ENCODE measurements around the gene TICRR.

TICRR gene

GRCh38 chr15:89625716-89626115, 50.4 kb downstream of the TICRR start:
- in situ Hi-C loops (cut with MboI; ENCODE audit: low sequenced_read_pairs): no loop called here
- no peaks in the 10 kb centered on the region for H3K4me1 ChIP-seq
- no peak for DNase-seq (ENCODE audit: low spot score in 2 of 2)
- no peaks in the 10 kb centered on the region for H3K9me3 ChIP-seq
- H3K27me3 ChIP-seq (ENCODE audit: low read depth): no peaks in the 10 kb centered on the region
- peaks cover 96% of the 10 kb centered on the region for H3K36me3 ChIP-seq (replicated peaks)
- no peak overlapping the region for H3K4me3 ChIP-seq

DNA sequence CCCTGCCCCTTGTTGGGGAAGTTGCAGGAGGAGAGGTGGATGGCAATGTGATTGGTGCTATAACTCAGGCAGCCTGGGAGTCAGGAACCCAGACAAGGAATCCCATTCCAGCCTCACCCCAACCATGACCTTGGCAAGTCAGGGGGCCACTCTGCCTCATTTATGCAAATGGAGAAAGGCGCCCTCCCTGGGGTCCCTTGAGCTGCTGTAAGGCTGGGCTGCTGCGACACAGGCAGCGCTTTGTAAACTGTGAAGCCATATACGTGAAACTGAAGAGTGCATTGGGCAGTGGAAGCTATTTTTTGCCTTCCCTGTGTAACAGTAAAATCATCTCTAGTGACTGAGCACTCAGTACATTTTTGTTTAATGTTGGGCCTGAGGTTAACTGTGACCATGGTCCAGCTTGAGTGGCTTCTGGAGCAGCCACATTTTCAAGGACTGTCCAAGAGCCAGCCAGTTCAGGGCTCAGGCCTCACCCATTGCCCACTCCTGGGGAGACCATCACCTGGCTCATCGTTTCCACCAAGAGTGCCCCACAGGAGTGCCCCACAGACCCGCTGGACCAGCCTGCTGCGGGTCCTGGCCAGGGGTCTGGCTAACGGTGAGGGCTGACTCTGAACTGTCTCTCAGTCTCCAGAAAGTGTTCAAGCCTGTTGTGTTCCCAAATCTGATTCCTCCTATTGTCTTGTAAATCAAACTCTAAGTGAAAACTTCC, 52.1 kb downstream of the TICRR start:
- no peak for DNase-seq (ENCODE audit: low spot score in 2 of 2)
- no peaks in the 10 kb centered on the region for H3K27me3 ChIP-seq (ENCODE audit: low read depth)
- H3K4me1 ChIP-seq: no peaks in the 10 kb centered on the region
- H3K9me3 ChIP-seq: no peaks in the 10 kb centered on the region
- in situ Hi-C loops (cut with MboI; ENCODE audit: low sequenced_read_pairs): no loop called here
- no peak overlapping the region for H3K4me3 ChIP-seq
- peaks cover 97% of the 10 kb centered on the region for H3K36me3 ChIP-seq (replicated peaks)

- H3K4me1 ChIP-seq: no peaks in the 10 kb centered on the region
- H3K27me3 ChIP-seq (ENCODE audit: low read depth): no peaks in the 10 kb centered on the region
- H3K36me3 ChIP-seq (replicated peaks): peaks cover 94% of the 10 kb centered on the region
- no peaks in the 10 kb centered on the region for H3K9me3 ChIP-seq
- H3K4me3 ChIP-seq: no peak overlapping the region
- in situ Hi-C loops (cut with MboI; ENCODE audit: low sequenced_read_pairs): no loop called here
- DNase-seq (ENCODE audit: low spot score in 2 of 2): no peak
Measured at GRCh38 chr15:89628301-89628700, 53.0 kb downstream of the TICRR start.

DNA sequence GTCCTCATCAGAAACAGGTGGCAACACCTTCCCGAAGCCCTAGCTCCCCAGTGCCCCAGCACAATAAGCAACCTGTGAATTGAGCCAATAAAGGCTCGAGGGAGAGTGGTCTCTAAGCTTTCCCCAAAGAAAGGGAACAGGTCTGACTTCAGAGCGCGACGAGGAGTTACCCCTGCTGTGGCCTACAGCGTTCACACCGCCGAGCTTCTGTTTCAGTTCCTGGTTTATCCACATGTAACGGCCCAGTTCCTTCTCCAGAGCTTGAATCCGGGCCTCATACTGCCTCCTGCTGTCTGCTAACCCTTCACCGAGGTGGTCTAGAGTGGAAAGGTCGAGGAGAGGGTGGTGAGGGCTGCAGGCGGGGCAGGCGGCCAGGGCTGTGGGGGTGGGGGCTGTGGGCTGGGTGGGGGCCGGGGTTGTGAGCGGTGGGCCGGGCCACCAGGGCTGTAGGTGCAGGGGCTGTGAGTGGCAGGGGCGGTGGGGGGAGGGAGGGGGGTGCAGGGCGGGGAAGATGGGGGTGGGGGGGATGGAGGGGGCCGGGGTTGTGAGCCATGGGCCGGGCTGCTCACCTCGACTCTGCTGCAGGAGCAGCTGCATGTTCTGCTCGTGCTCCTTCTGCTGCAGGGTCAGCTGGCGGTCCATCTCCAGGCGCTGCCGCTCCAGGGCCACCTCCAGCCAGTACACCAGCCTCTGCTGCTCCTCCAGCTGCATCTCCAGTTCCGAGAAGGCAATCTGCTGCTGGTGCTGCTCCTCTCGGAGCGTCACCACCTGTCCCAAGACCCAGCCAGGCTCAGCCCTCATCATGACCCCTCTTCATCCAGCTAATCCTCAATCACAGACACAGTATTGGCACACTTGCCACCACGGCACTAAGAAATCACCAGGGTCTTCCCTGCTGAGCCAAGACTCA, 53.8 kb downstream of the TICRR start:
- Histone ChIP-seq H3K9me3 (no peaks in the 10 kb centered on the region), H3K27me3 (ENCODE audit: low read depth) (no peaks in the 10 kb centered on the region), H3K4me3 (no peak overlapping the region), H3K4me1 (no peaks in the 10 kb centered on the region), H3K36me3 (replicated peaks) (peaks cover 94% of the 10 kb centered on the region)
- no peak for DNase-seq (ENCODE audit: low spot score in 2 of 2)
- in situ Hi-C loops (cut with MboI; ENCODE audit: low sequenced_read_pairs): no loop called here

DNA sequence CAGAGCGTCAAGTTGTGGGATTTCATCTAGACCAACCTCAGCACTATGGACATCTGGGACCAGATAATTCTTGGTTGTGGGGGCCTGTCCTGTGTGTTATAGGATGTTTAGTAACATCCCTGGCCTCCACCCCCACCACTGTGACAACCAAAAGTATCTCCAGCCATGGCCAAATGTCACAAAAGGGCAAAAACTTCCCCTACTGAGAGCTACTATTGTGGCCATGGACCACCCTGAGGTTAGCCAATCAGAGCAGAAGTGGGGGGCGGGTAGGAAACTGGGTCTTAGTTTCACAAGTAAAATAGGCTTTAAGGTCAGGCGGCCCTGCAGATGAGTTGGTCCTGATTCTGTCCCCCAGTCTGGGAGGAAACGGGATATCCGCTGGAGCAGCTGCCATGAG, 54.6 kb downstream of the TICRR start:
- no peaks in the 10 kb centered on the region for H3K27me3 ChIP-seq (ENCODE audit: low read depth)
- H3K4me3 ChIP-seq: no peak overlapping the region
- no peaks in the 10 kb centered on the region for H3K4me1 ChIP-seq
- H3K36me3 ChIP-seq (replicated peaks): peaks cover 88% of the 10 kb centered on the region
- no peaks in the 10 kb centered on the region for H3K9me3 ChIP-seq
- in situ Hi-C loops (cut with MboI; ENCODE audit: low sequenced_read_pairs): no loop called here
- no peak for DNase-seq (ENCODE audit: low spot score in 2 of 2)

DNA sequence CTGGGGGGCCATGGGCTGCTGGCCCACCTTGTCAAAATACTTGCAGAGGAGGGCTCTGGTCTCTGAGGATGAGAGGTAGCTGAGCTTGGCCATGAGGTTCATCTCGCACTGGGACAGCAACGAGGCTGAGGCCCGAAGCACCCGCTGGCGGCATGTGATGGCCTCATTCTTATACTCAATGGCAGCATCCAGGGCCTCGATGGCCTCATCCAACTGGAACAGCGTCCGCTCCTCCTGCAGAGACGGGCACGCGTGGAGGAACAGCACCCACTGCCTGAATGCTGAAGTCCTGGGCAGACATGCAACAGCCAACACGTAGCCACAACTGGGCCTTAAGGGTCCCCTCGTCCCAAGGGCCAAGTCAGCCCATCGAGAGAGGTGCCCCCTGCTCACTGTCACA, 55.0 kb downstream of the TICRR start:
- in situ Hi-C loops (cut with MboI; ENCODE audit: low sequenced_read_pairs): no loop called here

DNA sequence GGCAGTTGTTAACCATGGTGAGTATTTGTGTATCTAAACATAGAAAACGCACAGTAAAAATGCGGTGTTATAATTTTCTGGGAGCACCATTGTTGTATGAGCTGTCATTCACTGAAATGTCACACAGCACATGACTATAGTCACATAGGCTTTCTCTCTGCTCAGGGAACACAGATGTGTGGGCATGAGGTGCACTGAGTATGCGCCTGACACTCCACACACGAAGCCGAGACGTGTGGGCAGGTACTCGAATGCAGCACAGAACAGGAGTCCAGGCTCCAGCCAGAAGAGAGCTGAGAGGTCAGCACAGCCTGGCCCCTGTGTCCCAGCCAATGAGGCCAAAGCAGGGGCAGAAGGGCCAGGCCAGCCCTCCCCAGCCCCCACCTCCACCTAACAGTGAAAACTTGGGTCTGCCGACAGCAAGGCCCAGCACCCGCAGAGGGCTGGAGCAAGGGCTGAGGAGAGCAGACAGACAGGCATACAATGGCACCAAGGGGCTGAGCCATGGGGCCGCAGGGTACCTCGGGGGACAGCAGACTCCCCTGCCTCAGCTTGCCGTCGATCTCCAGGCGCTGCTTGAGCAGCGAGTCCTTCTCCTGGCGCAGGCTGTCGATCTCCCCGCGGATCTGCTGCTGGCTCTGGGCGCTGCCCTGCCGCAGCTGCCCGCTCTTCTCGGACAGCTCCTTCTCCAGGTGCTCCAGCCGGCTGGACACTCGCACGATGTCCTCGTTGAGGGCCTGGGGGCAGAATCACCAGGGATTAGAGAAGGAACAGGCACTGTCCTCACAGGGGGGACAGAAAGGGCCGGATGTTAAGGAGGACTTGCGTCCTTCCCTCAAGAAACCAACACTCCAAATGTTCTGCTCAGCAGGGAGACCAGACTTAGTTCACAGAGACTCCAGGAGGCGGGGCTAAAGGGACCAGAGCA, 56.0 kb downstream of the TICRR start:
- H3K9me3 ChIP-seq: no peaks in the 10 kb centered on the region
- in situ Hi-C loops (cut with MboI; ENCODE audit: low sequenced_read_pairs): no loop called here
- H3K36me3 ChIP-seq (replicated peaks): peaks cover 74% of the 10 kb centered on the region
- no peak overlapping the region for H3K4me3 ChIP-seq
- no peak for DNase-seq (ENCODE audit: low spot score in 2 of 2)
- H3K27me3 ChIP-seq (ENCODE audit: low read depth): no peaks in the 10 kb centered on the region
- no peaks in the 10 kb centered on the region for H3K4me1 ChIP-seq

More for the DNA sequence above, 55.0 kb downstream of the TICRR start:
- Histone ChIP-seq H3K9me3 (no peaks in the 10 kb centered on the region), H3K36me3 (replicated peaks) (peaks cover 84% of the 10 kb centered on the region), H3K4me3 (no peak overlapping the region), H3K27me3 (ENCODE audit: low read depth) (no peaks in the 10 kb centered on the region), H3K4me1 (no peaks in the 10 kb centered on the region)
- DNase-seq (ENCODE audit: low spot score in 2 of 2): no peak

GRCh38 chr15:89631902-89632264, 56.6 kb downstream of the TICRR start:
- no peak overlapping the region for H3K4me3 ChIP-seq
- H3K27me3 ChIP-seq (ENCODE audit: low read depth): no peaks in the 10 kb centered on the region
- no peak for DNase-seq (ENCODE audit: low spot score in 2 of 2)
- H3K36me3 ChIP-seq (replicated peaks): peaks cover 68% of the 10 kb centered on the region
- in situ Hi-C loops (cut with MboI; ENCODE audit: low sequenced_read_pairs): no loop called here
- H3K4me1 ChIP-seq: no peaks in the 10 kb centered on the region
- no peaks in the 10 kb centered on the region for H3K9me3 ChIP-seq

GRCh38 chr15:89632563-89633430, 57.5 kb downstream of the TICRR start:
- H3K36me3 ChIP-seq (replicated peaks): peaks cover 58% of the 10 kb centered on the region
- in situ Hi-C loops (cut with MboI; ENCODE audit: low sequenced_read_pairs): no loop called here

DNA sequence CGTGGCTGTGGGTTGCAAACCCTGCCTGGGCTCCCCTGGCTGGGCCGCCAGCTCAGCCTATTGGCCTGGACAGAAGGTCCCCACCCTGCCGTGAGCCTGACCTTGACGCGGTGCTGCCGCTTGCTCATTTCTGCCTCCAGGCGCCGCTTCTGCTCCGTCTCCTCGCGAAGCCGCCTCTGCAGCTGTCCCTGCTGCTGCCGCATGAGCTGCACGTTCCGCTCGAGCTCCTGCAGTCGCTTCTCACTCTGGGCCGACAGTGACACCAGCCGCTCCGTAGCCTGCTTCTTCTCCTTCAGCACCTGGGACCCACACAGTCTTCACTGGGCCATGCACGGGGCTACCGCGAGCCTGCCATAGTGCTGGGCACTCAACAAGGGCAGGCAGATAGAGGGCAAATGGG, 58.3 kb downstream of the TICRR start:
- Histone ChIP-seq H3K4me3 (no peak overlapping the region), H3K27me3 (ENCODE audit: low read depth) (no peaks in the 10 kb centered on the region), H3K36me3 (replicated peaks) (peaks cover 51% of the 10 kb centered on the region), H3K9me3 (no peaks in the 10 kb centered on the region), H3K4me1 (no peaks in the 10 kb centered on the region)
- no peak for DNase-seq (ENCODE audit: low spot score in 2 of 2)
- in situ Hi-C loops (cut with MboI; ENCODE audit: low sequenced_read_pairs): no loop called here

More at GRCh38 chr15:89632563-89633430, 57.5 kb downstream of the TICRR start:
- Histone ChIP-seq H3K27me3 (ENCODE audit: low read depth) (no peaks in the 10 kb centered on the region), H3K4me1 (no peaks in the 10 kb centered on the region), H3K4me3 (no peak overlapping the region), H3K9me3 (no peaks in the 10 kb centered on the region)
- DNase-seq (ENCODE audit: low spot score in 2 of 2): no peak

- in situ Hi-C loops (cut with MboI; ENCODE audit: low sequenced_read_pairs): no loop called here
- H3K9me3 ChIP-seq: no peaks in the 10 kb centered on the region
- H3K4me1 ChIP-seq: no peaks in the 10 kb centered on the region
- no peaks in the 10 kb centered on the region for H3K27me3 ChIP-seq (ENCODE audit: low read depth)
- H3K4me3 ChIP-seq: no peak overlapping the region
- DNase-seq (ENCODE audit: low spot score in 2 of 2): no peak
- H3K36me3 ChIP-seq (replicated peaks): peaks cover 15% of the 10 kb centered on the region
Measured at GRCh38 chr15:89640245-89640644, 65.0 kb downstream of the TICRR start.

DNA sequence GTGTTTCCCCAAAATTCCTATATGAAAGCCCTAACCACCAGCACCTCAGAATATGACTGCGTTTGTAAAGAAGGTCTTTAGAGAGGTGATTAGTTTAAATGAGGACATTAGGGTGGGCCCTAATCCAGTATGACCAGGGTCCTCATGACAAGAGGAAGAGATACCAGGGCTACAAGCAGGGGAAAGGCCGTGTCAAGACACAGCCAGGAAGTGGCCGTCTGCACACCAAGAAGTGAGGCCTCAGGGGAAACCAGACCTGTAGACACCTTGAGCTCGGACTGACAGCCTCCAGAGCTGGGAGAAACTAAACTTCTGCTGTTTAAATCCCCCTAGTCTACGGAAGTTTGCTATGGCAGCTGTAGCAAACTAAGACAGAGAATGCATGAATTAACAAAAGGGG, 65.8 kb downstream of the TICRR start:
- H3K36me3 ChIP-seq (replicated peaks): peaks cover 23% of the 10 kb centered on the region
- H3K27me3 ChIP-seq (ENCODE audit: low read depth): no peaks in the 10 kb centered on the region
- no peaks in the 10 kb centered on the region for H3K4me1 ChIP-seq
- H3K4me3 ChIP-seq: no peak overlapping the region
- in situ Hi-C loops (cut with MboI; ENCODE audit: low sequenced_read_pairs): no loop called here
- no peak for DNase-seq (ENCODE audit: low spot score in 2 of 2)
- H3K9me3 ChIP-seq: no peaks in the 10 kb centered on the region

- H3K4me3 ChIP-seq: no peak overlapping the region
- H3K27me3 ChIP-seq (ENCODE audit: low read depth): no peaks in the 10 kb centered on the region
- peaks cover 32% of the 10 kb centered on the region for H3K36me3 ChIP-seq (replicated peaks)
- no peaks in the 10 kb centered on the region for H3K9me3 ChIP-seq
- no peak for DNase-seq (ENCODE audit: low spot score in 2 of 2)
- in situ Hi-C loops (cut with MboI; ENCODE audit: low sequenced_read_pairs): no loop called here
- H3K4me1 ChIP-seq: no peaks in the 10 kb centered on the region
Measured at GRCh38 chr15:89642106-89642505, 66.8 kb downstream of the TICRR start.

Data from HAP-1 (cell line).